HCT116 (cell line): Measurements from ENCODE around the gene MYH11. TPM values are rescaled to one million over a fixed set of nuclear protein-coding genes. Genes with fewer than 3 reads are reported as not detected.
A peak's percentile ranks its signal among the peaks of the same experiment; 100 is the strongest.

Source experiments
- ATAC-seq: fragments of 200-7000 bp; cut with Tn5 transposase; 2 replicates; pipeline ENCODE4 v1.9.1; 2020; ENCODE audit warnings: mild to moderate bottlenecking, moderate library complexity
- BruUV-seq: library from RNA; stranded (reverse); fragments of 400-500 nt; replicated peaks from 2 replicates; lab custom pipeline; 2021; lab: Mats Ljungman, UMichigan
- CTCF ChIA-PET: fragments of 300-600 bp; sonication (Branson Sonifier 250); formaldehyde crosslinking; loops from one replicate; lab custom pipeline; 2021; ENCODE audit warnings: antibody characterized with exemption; lab: Charles Lee
- POLR2A ChIA-PET: fragments of 300-600, 350-600 bp; sonication (Branson Sonifier 250); formaldehyde crosslinking; loops from one replicate; lab custom pipeline; 2021; ENCODE audit warnings: antibody characterized with exemption; lab: Charles Lee
- RAD21 ChIA-PET, 2 experiments: fragments of 300-600 bp; sonication (Branson Sonifier 250); formaldehyde crosslinking; loops; one replicate each; lab custom pipeline; 2023; ENCODE audit warnings: low total read pairs in 2 of 2; ENCODE audit not compliant: uncharacterized antibody in 2 of 2, unreplicated experiment in 2 of 2, low non-redundant PET in 1 of 2; lab: Charles Lee
- DNase-seq: peaks from one replicate; pipeline ENCODE4 v3.0.0-alpha.2; 2010; ENCODE audit warnings: low read depth, low spot score
- H2AFZ ChIP-seq: fragments of 200-600 bp; shearing (Covaris generic), sonication (generic); 2 replicates; pipeline ENCODE4 v1.6.1; 2017; ENCODE audit warnings: low read depth, mixed run types, mixed read lengths, antibody characterized with exemption, low read length; ENCODE audit not compliant: poor library complexity, severe bottlenecking
- H3K27ac ChIP-seq: 2 replicates; pipeline ENCODE4 v1.5.1; 2012; ENCODE audit warnings: low read depth, low read length
- H3K27me3 ChIP-seq: fragments of 200-600 bp; sonication (generic); 2 replicates; pipeline ENCODE4 v1.6.1; 2016; ENCODE audit warnings: mixed run types, low read length, mixed read lengths; ENCODE audit not compliant: insufficient read depth
- H3K36me3 ChIP-seq, 2 experiments: fragments of 200-500 bp in 1 of 2; fragments of 200-600 bp in 1 of 2; sonication (Bioruptor generic) in 1 of 2; sonication (generic) in 1 of 2; 2 replicates each; pipeline versions ENCODE4 v1.5.1 to v1.6.1; 2014 to 2016; ENCODE audit warnings: low read length in 2 of 2, inconsistent platforms in 1 of 2, mixed read lengths in 1 of 2, mixed run types in 1 of 2; ENCODE audit not compliant: insufficient read depth in 2 of 2, control insufficient read depth in 1 of 2
- H3K4me1 ChIP-seq, 2 experiments: fragments of 200-600 bp in 1 of 2; sonication (generic) in 1 of 2; 2 replicates each; pipeline versions ENCODE4 v1.5.1 to v1.6.1; 2012 to 2017; ENCODE audit warnings: low read length in 2 of 2, inconsistent platforms in 1 of 2, mild to moderate bottlenecking in 1 of 2, mixed read lengths in 1 of 2, mixed run types in 1 of 2, moderate library complexity in 1 of 2; ENCODE audit not compliant: insufficient read depth in 2 of 2, control insufficient read depth in 1 of 2
- H3K4me2 ChIP-seq: fragments of 200-600 bp; sonication (generic); 2 replicates; pipeline ENCODE4 v1.6.1; 2017; ENCODE audit warnings: mixed run types, low read length, mixed read lengths
- H3K4me3 ChIP-seq, 2 experiments: fragments of 200-600 bp in 1 of 2; sonication (generic) in 1 of 2; replicated peaks in 1 of 2; 2 replicates each; pipeline ENCODE4 v1.5.1; 2011 to 2016; ENCODE audit warnings: low read length in 2 of 2, control low read depth in 1 of 2, low read depth in 1 of 2, mild to moderate bottlenecking in 1 of 2, mixed read lengths in 1 of 2, mixed run types in 1 of 2
- H3K79me2 ChIP-seq: fragments of 200-600 bp; sonication (generic); 2 replicates; pipeline ENCODE4 v1.6.1; 2017; ENCODE audit warnings: mild to moderate bottlenecking, mixed run types, low read length, moderate library complexity, mixed read lengths; ENCODE audit not compliant: insufficient read depth
- H3K9ac ChIP-seq: fragments of 200-600 bp; sonication (generic); 2 replicates; pipeline ENCODE4 v1.6.1; 2016; ENCODE audit warnings: low read length, mixed read lengths
- H3K9me2 ChIP-seq: fragments of 200-600 bp; sonication (generic), shearing (Covaris generic); 2 replicates; pipeline ENCODE4 v1.6.1; 2017; ENCODE audit warnings: mixed run types, mild to moderate bottlenecking, moderate library complexity; ENCODE audit not compliant: insufficient read depth
- H3K9me3 ChIP-seq, 2 experiments: fragments of 200-500 bp in 1 of 2; fragments of 200-600 bp in 1 of 2; sonication (Bioruptor generic) in 1 of 2; sonication (generic) in 1 of 2; 2 replicates each; pipeline ENCODE4 v1.6.1; 2014 to 2017; ENCODE audit warnings: low read length in 2 of 2, mixed read lengths in 2 of 2, inconsistent platforms in 1 of 2, low read depth in 1 of 2, mild to moderate bottlenecking in 1 of 2, mixed run types in 1 of 2, moderate library complexity in 1 of 2; ENCODE audit not compliant: control insufficient read depth in 1 of 2, insufficient read depth in 1 of 2
- H4K20me1 ChIP-seq: fragments of 200-600 bp; sonication (generic), shearing (Covaris generic); 2 replicates; pipeline ENCODE4 v1.6.1; 2017; ENCODE audit warnings: mixed run types, mild to moderate bottlenecking, moderate library complexity; ENCODE audit not compliant: insufficient read depth
- ATF3 ChIP-seq: IDR thresholded peaks from 2 replicates; pipeline ENCODE4 v1.6.1; 2012
- CBX3 ChIP-seq: IDR thresholded peaks from 2 replicates; pipeline ENCODE4 v1.6.1; 2012; ENCODE audit warnings: low read depth
- ELF1 ChIP-seq: IDR thresholded peaks from 2 replicates; pipeline ENCODE4 v1.6.1; 2012; ENCODE audit warnings: low read depth, borderline replicate concordance
- EZH2 ChIP-seq: fragments of 200-600 bp; sonication (generic); IDR thresholded peaks from 2 replicates; pipeline ENCODE4 v1.6.1; 2017; ENCODE audit warnings: antibody characterized with exemption, mixed run types
- EZH2phosphoT487 ChIP-seq: fragments of 200-600 bp; IDR thresholded peaks from 2 replicates; pipeline ENCODE4 v1.6.1; 2018; ENCODE audit warnings: antibody characterized with exemption, borderline replicate concordance
- FOSL1 ChIP-seq: IDR thresholded peaks from 2 replicates; pipeline ENCODE4 v1.6.1; 2012; ENCODE audit warnings: low read depth
- POLR2A ChIP-seq: IDR thresholded peaks from 2 replicates; pipeline ENCODE4 v1.7.0; 2011; ENCODE audit warnings: borderline replicate concordance; ENCODE audit not compliant: insufficient read depth, insufficient read length; ENCODE audit errors: extremely low read depth
- POLR2AphosphoS5 ChIP-seq: IDR thresholded peaks from 2 replicates; pipeline ENCODE4 v1.6.1; 2011; ENCODE audit warnings: mild to moderate bottlenecking, low read depth, low read length, moderate library complexity
- RAD21 ChIP-seq: IDR thresholded peaks from 2 replicates; pipeline ENCODE4 v1.6.1; 2012; ENCODE audit warnings: low read depth, mild to moderate bottlenecking
- REST ChIP-seq: IDR thresholded peaks from 2 replicates; pipeline ENCODE4 v1.6.1; 2012; ENCODE audit warnings: low read depth
- SIN3A ChIP-seq: IDR thresholded peaks from 2 replicates; pipeline ENCODE4 v1.6.1; 2012; ENCODE audit warnings: low read depth
- SRF ChIP-seq: IDR thresholded peaks from 2 replicates; pipeline ENCODE4 v1.6.1; 2012; ENCODE audit warnings: low read depth
- TCF7L2 ChIP-seq: IDR thresholded peaks from 2 replicates; pipeline ENCODE4 v1.7.0; 2011; ENCODE audit warnings: borderline replicate concordance, inconsistent platforms; ENCODE audit not compliant: insufficient read depth, insufficient read length; ENCODE audit errors: extremely low read depth
- YY1 ChIP-seq: IDR thresholded peaks from 2 replicates; pipeline ENCODE4 v1.6.1; 2011; ENCODE audit warnings: low read length, low read depth, moderate library complexity, mild to moderate bottlenecking; ENCODE audit not compliant: insufficient replicate concordance; ENCODE audit errors: extremely low read depth
- ZNF274 ChIP-seq: fragments of 200-500 bp; sonication (Bioruptor generic); IDR thresholded peaks from 2 replicates; pipeline ENCODE4 v1.6.1; 2014; ENCODE audit warnings: mild to moderate bottlenecking, low read depth, low read length, inconsistent platforms
- intact Hi-C: fragments of 100-400 bp; cut with micrococcal nuclease; formaldehyde crosslinking; loops from 2 replicates; pipeline ENCODE4 v1.10.0; 2022
- total RNA-seq: library from RNA; stranded (reverse); gene quantifications from one replicate; pipeline ENCODE4 v1.2.1, GENCODE V29; 2021; ENCODE audit not compliant: unreplicated experiment

MYH11 gene
- total RNA-seq, 1 experiment from 2014 or later: 0.61 TPM

GRCh38 chr16:15880434-15881308, 23.8 kb upstream of the MYH11 start:
- H3K27me3 ChIP-seq: no peaks in the 10 kb centered on the region
- ChIA-PET POLR2A (interaction anchor here (2.5 kb wide), 1 partner anchor 8 kb away, joined by 8 read pairs; the partner anchor contains the start of gene CEP20), CTCF (no interaction called here), RAD21 (no interaction called here)
- intact Hi-C loops: no loop called here
- H3K9me2 ChIP-seq: no peaks in the 10 kb centered on the region
- H3K4me3 ChIP-seq: no peak overlapping the region
- H3K9me3 ChIP-seq: no peaks in the 10 kb centered on the region
- no peak overlapping the region for H3K4me2 ChIP-seq
- no peaks in the 10 kb centered on the region for H4K20me1 ChIP-seq
- DNase-seq (no peak), ATAC-seq (no peak)
- peaks cover 6 to 14% of the 10 kb centered on the region in 2 experiments; a peak in 3 of 4 replicates for H3K4me1 ChIP-seq
- TF ChIP-seq SRF (no peak), RAD21 (no peak), EZH2phosphoT487 (no peak), EZH2 (no peak), CBX3 (no peak)
- BruUV-seq: no TSS peak
- H3K27ac ChIP-seq: no peak overlapping the region
- peaks cover 75% of the 10 kb centered on the region for H3K79me2 ChIP-seq
- H2AFZ ChIP-seq: no peak overlapping the region
- peaks cover 12 to 20% of the 10 kb centered on the region in 2 experiments for H3K36me3 ChIP-seq
- H3K9ac ChIP-seq: no peak overlapping the region

DNA sequence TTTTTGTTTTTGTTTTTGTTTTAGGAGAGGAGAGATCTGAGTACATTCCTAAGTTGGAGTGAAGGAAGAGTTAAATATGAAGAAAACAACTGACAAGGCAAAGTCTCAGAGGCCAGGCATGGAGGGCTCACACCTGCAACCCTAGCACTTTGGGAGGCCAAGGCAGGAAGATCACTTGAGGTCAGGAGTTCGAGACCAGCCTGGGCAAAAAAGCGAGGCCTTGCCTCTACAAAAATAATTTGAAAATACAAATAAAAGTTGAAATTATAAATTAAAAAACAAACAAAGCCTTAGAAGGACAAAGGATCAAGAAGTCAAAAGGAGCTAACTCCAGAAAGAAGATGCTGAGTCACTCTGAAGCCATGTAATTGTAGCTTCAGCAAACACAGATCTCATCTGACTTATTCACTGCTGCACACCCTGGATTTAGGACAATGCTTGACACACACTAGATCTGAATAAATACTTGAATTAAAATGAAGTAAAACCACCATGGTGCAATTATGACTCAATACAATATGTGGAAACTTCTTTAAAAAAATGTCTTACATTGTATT, 22.5 kb upstream of the MYH11 start:
- ChIA-PET CTCF (no interaction called here), RAD21 (no interaction called here), POLR2A (interaction anchor here (2.5 kb wide), 1 partner anchor 9 kb away, joined by 8 read pairs; the partner anchor contains the start of gene CEP20)
- Histone ChIP-seq H3K9ac (no peak overlapping the region), H3K9me3 (no peaks in the 10 kb centered on the region), H3K4me2 (peak overlapping the region; percentile 20; the same call in 1 of the 2 replicates), H3K4me3 (no peak overlapping the region), H3K79me2 (peaks cover 62% of the 10 kb centered on the region), H3K27ac (peak overlapping the region; percentile 16; the same call in 1 of the 2 replicates), H3K9me2 (no peaks in the 10 kb centered on the region), H2AFZ (no peak overlapping the region), H3K36me3 (peaks cover 12 to 20% of the 10 kb centered on the region in 2 experiments), H3K27me3 (no peaks in the 10 kb centered on the region), H4K20me1 (no peaks in the 10 kb centered on the region), H3K4me1 (peaks cover 10 to 14% of the 10 kb centered on the region in 2 experiments; a peak in 3 of 4 replicates)
- no TSS peak for BruUV-seq
- DNase-seq (no peak), ATAC-seq (no peak)
- intact Hi-C loops: no loop called here
- TF ChIP-seq REST (no peak), RAD21 (no peak), FOSL1 (no peak), ELF1 (no peak), YY1 (no peak), POLR2A (no peak), TCF7L2 (no peak), EZH2 (no peak), POLR2AphosphoS5 (no peak), ZNF274 (no peak), ATF3 (no peak), SIN3A (no peak)
